Tibial artery (tissue), 4 donors: ENCODE measurements around the gene LYRM4.

Source experiments
- DNase-seq, 2 donors: peaks; one replicate each; pipeline ENCODE4 v3.0.0-alpha.2; 2019
- H3K27ac ChIP-seq, 2 donors: fragments of 200-600 bp; sonication (generic) in 1 of 2; 1 replicate in 1 of 2; 2 replicates in 1 of 2; pipeline ENCODE4 v1.5.1; 2018 to 2019; ENCODE audit warnings: mild to moderate bottlenecking in 1 of 2
- H3K27me3 ChIP-seq, 2 donors: fragments of 200-600 bp; sonication (generic) in 1 of 2; one replicate each; pipeline versions ENCODE4 v1.5.1 to v1.6.0; 2016 to 2019
- H3K36me3 ChIP-seq, 3 donors: fragments of 200-600 bp; sonication (generic) in 2 of 3; one replicate each; pipeline ENCODE4 v1.5.1; 2016 to 2019; ENCODE audit warnings: mild to moderate bottlenecking in 2 of 3
- H3K4me1 ChIP-seq, 4 donors: fragments of 200-600 bp; sonication (generic) in 2 of 4; 1 replicate in 3 of 4; 2 replicates in 1 of 4; pipeline ENCODE4 v1.5.1; 2016 to 2019
- H3K4me3 ChIP-seq, 2 donors: fragments of 200-600 bp; sonication (generic) in 1 of 2; 1 replicate in 1 of 2; 2 replicates in 1 of 2; pipeline ENCODE4 v1.5.1; 2018 to 2019; ENCODE audit warnings: mild to moderate bottlenecking in 2 of 2
- H3K9me3 ChIP-seq, 3 donors: fragments of 200-600 bp; sonication (generic) in 1 of 3; one replicate each; pipeline ENCODE4 v1.5.1; 2016 to 2019
- intact Hi-C: fragments of 100-400 bp; cut with DNase I; formaldehyde crosslinking; loops from one replicate; pipeline ENCODE4 v1.15.0; 2023; ENCODE audit warnings: low total_unique reads
- TF ChIP-seq, protein P1 (sequence below), 2 experiments: fragments of 200-600 bp in 1 of 2; fragments of 450-650 bp in 1 of 2; IDR thresholded peaks; one replicate each; pipeline ENCODE4 v1.5.1; 2017 to 2019; ENCODE audit warnings: antibody characterized with exemption in 2 of 2, mild to moderate bottlenecking in 1 of 2, moderate library complexity in 1 of 2

Gene LYRM4

DNA sequence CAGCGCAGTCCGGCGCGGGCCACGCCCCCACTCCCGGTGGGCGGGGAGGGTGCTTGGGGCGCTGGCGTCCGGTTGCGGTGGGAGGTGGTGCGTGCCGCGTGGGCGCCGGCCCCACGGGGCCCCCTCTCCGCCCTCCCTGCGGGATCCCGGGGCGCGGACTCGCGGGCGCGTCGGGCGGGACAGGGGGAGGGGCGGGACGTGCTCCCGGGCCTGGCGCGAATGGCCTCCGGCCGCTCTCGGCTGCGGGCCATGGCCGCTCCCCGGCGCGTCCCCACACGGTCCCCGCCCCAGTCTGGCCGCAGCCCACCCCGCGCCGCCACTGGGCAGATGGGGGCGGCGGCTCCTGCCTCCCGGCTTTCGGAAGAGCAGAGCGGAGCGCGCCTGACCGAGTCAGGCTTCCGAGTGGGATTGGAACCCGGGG lies 176.4 kb downstream of the LYRM4 start:
- TF ChIP-seq, protein P1, sequence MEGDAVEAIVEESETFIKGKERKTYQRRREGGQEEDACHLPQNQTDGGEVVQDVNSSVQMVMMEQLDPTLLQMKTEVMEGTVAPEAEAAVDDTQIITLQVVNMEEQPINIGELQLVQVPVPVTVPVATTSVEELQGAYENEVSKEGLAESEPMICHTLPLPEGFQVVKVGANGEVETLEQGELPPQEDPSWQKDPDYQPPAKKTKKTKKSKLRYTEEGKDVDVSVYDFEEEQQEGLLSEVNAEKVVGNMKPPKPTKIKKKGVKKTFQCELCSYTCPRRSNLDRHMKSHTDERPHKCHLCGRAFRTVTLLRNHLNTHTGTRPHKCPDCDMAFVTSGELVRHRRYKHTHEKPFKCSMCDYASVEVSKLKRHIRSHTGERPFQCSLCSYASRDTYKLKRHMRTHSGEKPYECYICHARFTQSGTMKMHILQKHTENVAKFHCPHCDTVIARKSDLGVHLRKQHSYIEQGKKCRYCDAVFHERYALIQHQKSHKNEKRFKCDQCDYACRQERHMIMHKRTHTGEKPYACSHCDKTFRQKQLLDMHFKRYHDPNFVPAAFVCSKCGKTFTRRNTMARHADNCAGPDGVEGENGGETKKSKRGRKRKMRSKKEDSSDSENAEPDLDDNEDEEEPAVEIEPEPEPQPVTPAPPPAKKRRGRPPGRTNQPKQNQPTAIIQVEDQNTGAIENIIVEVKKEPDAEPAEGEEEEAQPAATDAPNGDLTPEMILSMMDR (IDR thresholded peaks at IDR 0.05) = no peak
- Histone ChIP-seq H3K27ac (peak overlapping the region; percentile 86 to 91), H3K36me3 (no peaks in the 10 kb centered on the region), H3K4me3 (peak overlapping the region; percentile 65 to 85), H3K4me1 (peaks cover 0 to 15% (median 11%) of the 10 kb centered on the region in 4 donors), H3K27me3 (no peaks in the 10 kb centered on the region), H3K9me3 (no peaks in the 10 kb centered on the region)
- DNase-seq = peak; percentile 43 to 85
- intact Hi-C loops = loop anchor here (10.0 kb wide), 1 partner anchor 680 kb away; no protein-coding TSS in a partner anchor

DNA sequence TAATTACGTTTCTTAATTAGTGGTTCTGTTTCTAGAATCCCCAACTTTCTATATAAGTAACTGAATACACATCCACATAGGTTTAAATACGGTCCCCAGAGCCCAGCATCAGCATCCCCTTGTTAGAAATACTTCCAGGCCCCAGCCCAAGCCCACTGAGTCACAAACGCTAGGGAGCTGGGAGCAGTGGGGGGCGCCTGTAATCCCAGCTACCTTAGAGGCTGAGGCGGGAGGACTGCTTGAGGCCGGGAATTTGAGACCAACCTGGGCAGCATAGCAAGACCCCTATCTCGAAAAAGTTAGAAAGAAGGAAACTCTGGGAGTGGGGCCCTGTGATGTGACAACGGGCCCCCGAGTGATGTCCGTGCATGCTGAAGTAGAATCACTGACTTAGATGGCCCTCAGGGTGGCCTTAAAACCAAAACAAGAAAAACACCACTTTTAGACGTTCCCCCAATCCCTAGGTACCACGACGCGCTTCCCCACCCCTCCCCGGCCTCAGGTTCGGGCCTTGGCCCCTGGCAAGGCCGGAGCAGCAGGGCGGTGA lies 176.9 kb downstream of the LYRM4 start:
- TF ChIP-seq, protein P1 (IDR thresholded peaks at IDR 0.05) = no peak
- Histone ChIP-seq H3K27me3 (no peaks in the 10 kb centered on the region), H3K27ac (peak overlapping the region; percentile 86 to 91)

DNA sequence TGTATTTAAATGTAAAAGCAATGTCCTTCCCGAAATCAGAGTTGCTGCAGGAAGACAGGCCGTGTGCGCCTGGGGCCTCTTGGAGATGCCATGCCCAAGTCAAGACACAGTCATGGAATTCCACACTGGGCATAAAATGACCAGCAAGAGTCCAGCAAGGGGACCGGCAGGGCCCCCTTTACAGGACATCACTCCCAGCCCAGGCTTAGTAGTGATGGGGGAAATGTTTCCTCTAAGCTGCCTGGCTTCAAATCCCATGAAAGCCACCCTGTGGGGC lies 177.5 kb downstream of the LYRM4 start:
- H3K36me3 ChIP-seq = no peaks in the 10 kb centered on the region
- no peaks in the 10 kb centered on the region for H3K9me3 ChIP-seq
- no peak overlapping the region for H3K4me3 ChIP-seq
- peaks cover 0 to 15% (median 11%) of the 10 kb centered on the region in 4 donors for H3K4me1 ChIP-seq
- peak overlapping the region; percentile 86 to 91 for H3K27ac ChIP-seq
- DNase-seq = no peak
- intact Hi-C loops = loop anchor here (10.0 kb wide), 1 partner anchor 682 kb away; no protein-coding TSS in a partner anchor
- TF ChIP-seq, protein P1 (IDR thresholded peaks at IDR 0.05) = no peak
- no peaks in the 10 kb centered on the region for H3K27me3 ChIP-seq

More for the DNA sequence above, 176.9 kb downstream of the LYRM4 start:
- peaks cover 0 to 15% (median 11%) of the 10 kb centered on the region in 4 donors for H3K4me1 ChIP-seq
- no peaks in the 10 kb centered on the region for H3K9me3 ChIP-seq
- no peaks in the 10 kb centered on the region for H3K36me3 ChIP-seq
- intact Hi-C loops = loop anchor here (10.0 kb wide), 1 partner anchor 681 kb away; no protein-coding TSS in a partner anchor
- no peak for DNase-seq
- H3K4me3 ChIP-seq = peak overlapping the region; percentile 65 to 85

DNA sequence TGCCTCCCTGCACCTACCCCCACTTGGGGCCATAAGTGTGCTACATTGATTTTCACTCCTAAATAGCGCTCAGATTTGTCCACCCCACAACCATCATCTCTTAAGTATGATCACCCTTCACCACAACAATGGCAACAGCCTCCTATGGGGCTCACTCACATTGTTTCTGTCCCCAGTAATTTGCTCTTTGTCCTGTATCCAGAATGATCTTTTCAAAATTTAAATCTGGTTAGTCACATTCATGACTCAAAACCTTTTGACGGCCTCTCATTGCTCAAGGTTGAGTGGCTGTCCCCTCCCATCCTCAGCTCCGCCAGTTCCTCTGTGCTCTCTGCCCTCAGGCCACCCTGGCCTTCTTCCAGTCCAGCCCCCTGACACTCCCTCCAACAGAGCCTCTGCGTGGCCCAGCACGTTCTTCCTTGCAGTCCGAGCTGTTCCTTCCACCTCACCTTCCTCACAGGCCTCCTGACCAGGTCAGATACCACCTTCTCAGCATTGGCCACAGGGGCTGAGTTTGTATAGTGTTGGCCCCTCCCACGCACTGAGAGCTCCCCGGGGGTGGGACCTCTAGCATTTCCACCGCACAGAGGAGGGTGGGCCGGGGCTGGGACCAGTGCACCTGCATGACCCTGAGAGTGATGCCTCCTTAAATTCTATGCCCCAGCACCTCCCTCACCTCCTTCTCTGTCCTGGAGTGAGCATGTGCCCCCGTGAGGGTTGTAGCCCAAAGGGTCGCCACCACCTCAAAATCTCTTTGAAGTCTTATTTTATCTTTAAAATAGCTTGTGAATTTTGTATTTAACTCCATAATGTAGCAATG lies 178.1 kb downstream of the LYRM4 start:
- peak overlapping the region; percentile 86 to 91 for H3K27ac ChIP-seq
- peak in 1 of 2 donors; percentile 35 for DNase-seq
- H3K4me3 ChIP-seq = no peak overlapping the region
- intact Hi-C loops = loop anchor here (10.0 kb wide), 1 partner anchor 682 kb away; no protein-coding TSS in a partner anchor
- H3K27me3 ChIP-seq = no peaks in the 10 kb centered on the region
- H3K9me3 ChIP-seq = no peaks in the 10 kb centered on the region
- H3K36me3 ChIP-seq = no peaks in the 10 kb centered on the region
- peaks cover 0 to 15% (median 11%) of the 10 kb centered on the region in 4 donors for H3K4me1 ChIP-seq
- TF ChIP-seq, protein P1 (IDR thresholded peaks at IDR 0.05) = no peak

DNA sequence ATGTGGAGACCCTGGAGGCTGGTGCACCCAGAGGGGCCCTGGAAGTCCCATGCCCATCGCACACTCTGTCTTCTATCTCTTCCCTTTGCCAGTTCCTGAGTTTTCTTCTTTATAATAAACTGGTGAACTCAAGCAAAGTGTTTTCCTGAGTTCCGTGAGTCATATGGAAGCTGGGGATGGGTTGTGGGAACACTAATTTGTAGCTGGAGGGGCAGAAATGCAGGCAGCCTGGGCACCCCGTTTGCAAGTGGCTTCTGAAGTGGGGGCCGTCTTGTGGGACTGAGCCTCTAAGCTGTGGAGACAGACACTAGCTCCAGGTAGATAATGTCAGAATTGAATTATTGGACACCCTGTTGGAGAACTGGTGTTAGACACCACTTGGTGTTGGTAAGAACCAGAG lies 178.8 kb downstream of the LYRM4 start:
- Histone ChIP-seq H3K4me1 (peaks cover 0 to 12% (median 10%) of the 10 kb centered on the region in 4 donors), H3K27ac (peak overlapping the region; percentile 19 to 25), H3K4me3 (no peak overlapping the region), H3K9me3 (no peaks in the 10 kb centered on the region), H3K36me3 (no peaks in the 10 kb centered on the region), H3K27me3 (no peaks in the 10 kb centered on the region)
- no peak for DNase-seq
- intact Hi-C loops = loop anchor here (10.0 kb wide), 1 partner anchor 683 kb away; no protein-coding TSS in a partner anchor
- TF ChIP-seq, protein P1 (IDR thresholded peaks at IDR 0.05) = no peak
